Measurements from ENCODE around the gene ABI3BP. TPM values are rescaled to one million over a fixed set of nuclear protein-coding genes. Genes with fewer than 3 reads are reported as not detected.

The ABI3BP gene
- total and polyA plus RNA-seq, 2 experiments from 2014 or later, result 0.42 to 0.57 TPM

- no peak for ATAC-seq
- peaks cover 6% of the 10 kb centered on the region for H3K27me3 Mint-ChIP-seq (ENCODE audit: insufficient read depth, low read depth, poor library complexity)
Observed at GRCh38 chr3:100702082-100702979, 290.9 kb downstream of the ABI3BP start.

More at GRCh38 chr3:100702082-100702979, 290.9 kb downstream of the ABI3BP start:
- Histone ChIP-seq H3K27ac (ENCODE audit: low read depth) (no peak overlapping the region), H3K4me2 (no peak overlapping the region), H3F3A (replicated peaks; ENCODE audit: low read depth) (no peaks in the 10 kb centered on the region), H3K27me3 (ENCODE audit: insufficient read depth) (peaks cover 21% of the 10 kb centered on the region), H3K79me2 (replicated peaks; ENCODE audit: insufficient read depth) (no peaks in the 10 kb centered on the region), H3K36me3 (ENCODE audit: insufficient read depth) (no peaks in the 10 kb centered on the region), H3K9me2 (ENCODE audit: insufficient read depth) (no peaks in the 10 kb centered on the region), H4K20me1 (replicated peaks; ENCODE audit: insufficient read depth) (no peaks in the 10 kb centered on the region), H3K4me1 (ENCODE audit: insufficient read depth) (no peaks in the 10 kb centered on the region), H2AFZ (peak overlapping the region; percentile 21; the same call in 1 of the 2 replicates), H3K4me3 (no peak overlapping the region)
- Mint-ChIP-seq H3K4me3 (no peak overlapping the region), H3K9me3 (no peaks in the 10 kb centered on the region), H3K4me1 (no peaks in the 10 kb centered on the region), H3K27ac (peak overlapping the region; percentile 68; the same call in 1 of the 2 replicates), H3K36me3 (ENCODE audit: low read depth) (no peaks in the 10 kb centered on the region)
- TF ChIP-seq ZNF114 (CRISPR knock-in tag; IDR thresholded peaks at IDR 0.05), result no peak
- TF ChIP-seq STAT1 (IDR thresholded peaks at IDR 0.05; ENCODE audit: unreplicated experiment), result no peak
- no peak for TF ChIP-seq ZNF462 (CRISPR knock-in tag; IDR thresholded peaks at IDR 0.05)
- no peak for TF ChIP-seq ZNF331 (CRISPR knock-in tag; IDR thresholded peaks at IDR 0.05; ENCODE audit: low read depth)
- no peak for DNase-seq (ENCODE audit: low spot score)

All from GM23338 (cell line).